HUES64 (cell line): ENCODE data around the gene PILRB.
"Not testable (repeated sequence)": the region's sequence is repeated elsewhere in the genome, so short reads cannot be mapped to it uniquely, and the experiment has no call there.

Source experiments
- H3K27ac ChIP-seq: 2 replicates; pipeline ENCODE4 v1.7.0; 2013; ENCODE audit warnings: low read depth, low read length, inconsistent platforms
- H3K27me3 ChIP-seq: 2 replicates; pipeline ENCODE4 v1.6.1; 2013; ENCODE audit warnings: mild to moderate bottlenecking, low read length; ENCODE audit not compliant: insufficient read depth
- H3K36me3 ChIP-seq: 2 replicates; pipeline ENCODE4 v1.6.1; 2013; ENCODE audit warnings: mild to moderate bottlenecking, low read length; ENCODE audit not compliant: insufficient read depth
- H3K4me1 ChIP-seq: 2 replicates; pipeline ENCODE4 v1.6.1; 2013; ENCODE audit warnings: mild to moderate bottlenecking, low read length, moderate library complexity; ENCODE audit not compliant: insufficient read depth
- H3K4me3 ChIP-seq: 2 replicates; pipeline ENCODE4 v1.5.1; 2013; ENCODE audit warnings: mild to moderate bottlenecking, low read length, moderate library complexity
- H3K9ac ChIP-seq: 2 replicates; pipeline ENCODE4 v1.6.1; 2013; ENCODE audit warnings: mild to moderate bottlenecking, low read depth, low read length
- H3K9me3 ChIP-seq: 2 replicates; pipeline ENCODE4 v1.6.1; 2013; ENCODE audit warnings: low read depth, low read length; ENCODE audit not compliant: insufficient read depth
- WGBS: fragments of 150-250, 120-280 bp; methylation state at CpG from one replicate; pipeline ENCODE4 v1.1.7; 2013; ENCODE audit warnings: missing lambda C conversion rate; 5-methylcytosine and 5-hydroxymethylcytosine counted together

The PILRB gene

GRCh38 chr7:100358857-100359212 is 918 bp downstream of the PILRB start:
- H3K27me3 ChIP-seq: no peaks in the 10 kb centered on the region
- H3K4me1 ChIP-seq: no peaks in the 10 kb centered on the region
- no peak overlapping the region for H3K4me3 ChIP-seq
- no peaks in the 10 kb centered on the region for H3K9me3 ChIP-seq
- 96% methylated on average over 8 of the region's 8 CpGs for WGBS
- no peak overlapping the region for H3K27ac ChIP-seq
- peaks cover 95% of the 10 kb centered on the region for H3K36me3 ChIP-seq
- no peak overlapping the region for H3K9ac ChIP-seq

- Histone ChIP-seq H3K27ac (no peak overlapping the region), H3K36me3 (peaks cover 88% of the 10 kb centered on the region)
- 95% methylated on average over 3 of the region's 3 CpGs for WGBS
Measured at GRCh38 chr7:100360135-100360854, 2.4 kb downstream of the PILRB start.

GRCh38 chr7:100363098-100363497 is 5.2 kb downstream of the PILRB start:
- H3K27ac ChIP-seq: no peak overlapping the region
- H3K9me3 ChIP-seq: no peaks in the 10 kb centered on the region
- peaks cover 69% of the 10 kb centered on the region for H3K36me3 ChIP-seq
- H3K9ac ChIP-seq: no peak overlapping the region
- H3K4me1 ChIP-seq: no peaks in the 10 kb centered on the region
- H3K27me3 ChIP-seq: no peaks in the 10 kb centered on the region
- no peak overlapping the region for H3K4me3 ChIP-seq

More at GRCh38 chr7:100360135-100360854, 2.4 kb downstream of the PILRB start:
- Histone ChIP-seq H3K9ac (no peak overlapping the region), H3K4me1 (no peaks in the 10 kb centered on the region), H3K27me3 (no peaks in the 10 kb centered on the region), H3K9me3 (no peaks in the 10 kb centered on the region), H3K4me3 (no peak overlapping the region)

GRCh38 chr7:100363797-100364196 is 5.9 kb downstream of the PILRB start:
- peaks cover 62% of the 10 kb centered on the region for H3K36me3 ChIP-seq
- WGBS: 90% methylated on average over 7 of the region's 7 CpGs

GRCh38 chr7:100364480-100364879 is 6.6 kb downstream of the PILRB start:
- WGBS: 97% methylated on average over 6 of the region's 6 CpGs
- Histone ChIP-seq H3K4me3 (no peak overlapping the region), H3K27me3 (no peaks in the 10 kb centered on the region), H3K4me1 (no peaks in the 10 kb centered on the region), H3K36me3 (peaks cover 55% of the 10 kb centered on the region), H3K27ac (no peak overlapping the region), H3K9ac (no peak overlapping the region), H3K9me3 (no peaks in the 10 kb centered on the region)

More at GRCh38 chr7:100363797-100364196, 5.9 kb downstream of the PILRB start:
- not testable (repeated sequence) for H3K27ac ChIP-seq, H3K27me3 ChIP-seq, H3K4me3 ChIP-seq, H3K9me3 ChIP-seq, H3K4me1 ChIP-seq, H3K9ac ChIP-seq

GRCh38 chr7:100365998-100366367 is 8.1 kb downstream of the PILRB start:
- not testable (repeated sequence) for H3K4me1 ChIP-seq
- H3K36me3 ChIP-seq: peaks cover 41% of the 10 kb centered on the region

GRCh38 chr7:100366411-100367250 is 8.7 kb downstream of the PILRB start:
- Histone ChIP-seq H3K9me3 (no peaks in the 10 kb centered on the region), H3K27ac (no peak overlapping the region), H3K4me3 (no peak overlapping the region), H3K36me3 (peaks cover 35% of the 10 kb centered on the region), H3K27me3 (no peaks in the 10 kb centered on the region), H3K4me1 (peaks cover 9% of the 10 kb centered on the region; the same call in 1 of the 2 replicates), H3K9ac (no peak overlapping the region)
- 92% methylated on average over 16 of the region's 16 CpGs for WGBS

More at GRCh38 chr7:100365998-100366367, 8.1 kb downstream of the PILRB start:
- H3K9me3 ChIP-seq, H3K27me3 ChIP-seq, H3K9ac ChIP-seq, H3K27ac ChIP-seq, H3K4me3 ChIP-seq: not testable (repeated sequence)
- 95% methylated on average over 7 of the region's 7 CpGs for WGBS

GRCh38 chr7:100367251-100367620 is 9.3 kb downstream of the PILRB start:
- peaks cover 10% of the 10 kb centered on the region; the same call in 1 of the 2 replicates for H3K4me1 ChIP-seq
- no peak overlapping the region for H3K4me3 ChIP-seq
- no peak overlapping the region for H3K9ac ChIP-seq
- H3K9me3 ChIP-seq: no peaks in the 10 kb centered on the region
- no peaks in the 10 kb centered on the region for H3K27me3 ChIP-seq
- peaks cover 29% of the 10 kb centered on the region for H3K36me3 ChIP-seq
- H3K27ac ChIP-seq: no peak overlapping the region
- 90% methylated on average over 8 of the region's 8 CpGs for WGBS

- Histone ChIP-seq H3K4me3 (no peak overlapping the region), H3K27ac (no peak overlapping the region), H3K27me3 (no peaks in the 10 kb centered on the region), H3K9me3 (no peaks in the 10 kb centered on the region), H3K36me3 (peaks cover 22% of the 10 kb centered on the region), H3K4me1 (peaks cover 10% of the 10 kb centered on the region; the same call in 1 of the 2 replicates), H3K9ac (no peak overlapping the region)
- WGBS: 94% methylated on average over 11 of the region's 12 CpGs
Measured at GRCh38 chr7:100367676-100368613, 10.0 kb downstream of the PILRB start.

- Histone ChIP-seq H3K4me3 (no peak overlapping the region), H3K4me1 (peaks cover 10% of the 10 kb centered on the region; the same call in 1 of the 2 replicates), H3K36me3 (peaks cover 12% of the 10 kb centered on the region), H3K27me3 (no peaks in the 10 kb centered on the region), H3K9ac (no peak overlapping the region), H3K9me3 (no peaks in the 10 kb centered on the region), H3K27ac (no peak overlapping the region)
- WGBS: 88% methylated on average over 6 of the region's 6 CpGs
Measured at GRCh38 chr7:100369105-100369504, 11.2 kb downstream of the PILRB start.
